Upper lobe of right lung (tissue), 1 donor: ENCODE data around the gene TDRD1. TPM values are rescaled to one million over a fixed set of nuclear protein-coding genes. Genes with fewer than 3 reads are reported as not detected.

Experiments used
- ATAC-seq: fragments of 200-7000 bp; cut with Tn5 transposase; one replicate; pipeline ENCODE4 v1.9.1; 2020; ENCODE audit warnings: mild to moderate bottlenecking, moderate library complexity
- DNase-seq: peaks from one replicate; pipeline ENCODE4 v3.0.0-alpha.2; 2020
- H3K27ac ChIP-seq: fragments of 200-600 bp; one replicate; pipeline ENCODE4 v1.8.0; 2022
- H3K27me3 ChIP-seq: fragments of 200-600 bp; one replicate; pipeline ENCODE4 v1.8.0; 2022; ENCODE audit warnings: mild to moderate bottlenecking
- H3K36me3 ChIP-seq: fragments of 200-600 bp; one replicate; pipeline ENCODE4 v1.8.0; 2022
- H3K4me1 ChIP-seq: fragments of 200-600 bp; one replicate; pipeline ENCODE4 v1.8.0; 2022
- H3K4me3 ChIP-seq: fragments of 200-600 bp; one replicate; pipeline ENCODE4 v1.8.0; 2022; ENCODE audit warnings: mild to moderate bottlenecking
- H3K9me3 ChIP-seq: fragments of 200-600 bp; one replicate; pipeline ENCODE4 v1.8.0; 2022
- intact Hi-C: fragments of 100-400 bp; cut with DNase I; formaldehyde crosslinking; loops from one replicate; pipeline ENCODE4 v1.11.0; 2022
- total RNA-seq: library from RNA; stranded (reverse); fragmentation: NEBNext Ultra II Directional; extraction: Animal tissue kit (Norgen Biotek cat#: 25700); gene quantifications from one replicate; pipeline ENCODE4 v1.2.1, GENCODE V29; 2021
- TF ChIP-seq, protein P1 (sequence below): fragments of 200-600 bp; IDR thresholded peaks from one replicate; pipeline ENCODE4 v1.8.0; 2022; ENCODE audit warnings: antibody characterized with exemption
- donor health status: DM: no; HTN: yes; CAD: no; lungs with severe emphysema.

The TDRD1 gene
- total RNA-seq, 1 donor from 2014 or later: 0.14 TPM

DNA sequence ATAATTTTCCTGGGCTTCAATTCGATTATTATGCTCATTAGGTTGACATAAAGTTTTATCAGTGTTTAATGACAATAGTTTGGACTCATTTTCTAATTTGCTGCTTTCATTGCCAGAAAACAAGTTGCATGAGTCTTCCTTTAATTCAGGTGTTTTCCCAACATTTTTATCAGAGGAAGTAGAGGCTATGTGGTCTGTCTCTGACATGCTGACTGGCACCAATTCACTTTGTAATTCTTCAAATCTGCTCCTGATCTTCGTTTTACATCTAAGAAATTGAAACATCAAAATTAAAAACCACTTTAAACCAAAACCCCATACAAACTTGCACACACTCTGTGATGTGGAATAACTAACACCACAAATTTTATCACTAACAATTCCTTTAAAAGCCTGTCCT is 16.1 kb upstream of the TDRD1 start:
- Histone ChIP-seq H3K27ac (peak overlapping the region; percentile 18), H3K9me3 (no peaks in the 10 kb centered on the region), H3K4me3 (no peak overlapping the region), H3K27me3 (no peaks in the 10 kb centered on the region), H3K36me3 (peaks cover 16% of the 10 kb centered on the region), H3K4me1 (peaks cover 15% of the 10 kb centered on the region)
- DNase-seq: no peak
- no peak for ATAC-seq
- intact Hi-C loops: no loop called here
- TF ChIP-seq, protein P1, sequence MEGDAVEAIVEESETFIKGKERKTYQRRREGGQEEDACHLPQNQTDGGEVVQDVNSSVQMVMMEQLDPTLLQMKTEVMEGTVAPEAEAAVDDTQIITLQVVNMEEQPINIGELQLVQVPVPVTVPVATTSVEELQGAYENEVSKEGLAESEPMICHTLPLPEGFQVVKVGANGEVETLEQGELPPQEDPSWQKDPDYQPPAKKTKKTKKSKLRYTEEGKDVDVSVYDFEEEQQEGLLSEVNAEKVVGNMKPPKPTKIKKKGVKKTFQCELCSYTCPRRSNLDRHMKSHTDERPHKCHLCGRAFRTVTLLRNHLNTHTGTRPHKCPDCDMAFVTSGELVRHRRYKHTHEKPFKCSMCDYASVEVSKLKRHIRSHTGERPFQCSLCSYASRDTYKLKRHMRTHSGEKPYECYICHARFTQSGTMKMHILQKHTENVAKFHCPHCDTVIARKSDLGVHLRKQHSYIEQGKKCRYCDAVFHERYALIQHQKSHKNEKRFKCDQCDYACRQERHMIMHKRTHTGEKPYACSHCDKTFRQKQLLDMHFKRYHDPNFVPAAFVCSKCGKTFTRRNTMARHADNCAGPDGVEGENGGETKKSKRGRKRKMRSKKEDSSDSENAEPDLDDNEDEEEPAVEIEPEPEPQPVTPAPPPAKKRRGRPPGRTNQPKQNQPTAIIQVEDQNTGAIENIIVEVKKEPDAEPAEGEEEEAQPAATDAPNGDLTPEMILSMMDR: no peak

DNA sequence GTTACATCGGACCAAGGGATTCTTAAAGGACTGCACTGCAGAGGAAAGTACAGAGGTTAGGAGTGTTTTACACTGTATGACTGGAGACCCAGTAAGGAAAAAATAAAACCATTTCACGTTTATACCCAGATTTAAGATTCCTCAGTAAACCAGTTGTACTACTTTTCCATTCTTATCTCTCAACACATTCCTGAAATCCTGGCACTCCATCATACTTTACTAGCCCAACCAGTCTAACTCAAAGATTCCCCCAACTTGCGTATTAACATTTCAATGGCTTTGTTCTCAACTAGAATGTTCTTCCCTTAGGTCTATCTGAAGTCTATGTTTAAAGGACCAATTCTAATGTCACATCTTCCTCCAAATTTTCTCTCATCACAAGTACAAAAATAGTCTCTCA is 13.1 kb upstream of the TDRD1 start:
- peak overlapping the region; percentile 31 for H3K27ac ChIP-seq
- DNase-seq: no peak
- no peak overlapping the region for H3K4me3 ChIP-seq
- peak; percentile 70 for ATAC-seq
- TF ChIP-seq, protein P1: no peak
- H3K4me1 ChIP-seq: peaks cover 9% of the 10 kb centered on the region
- peaks cover 18% of the 10 kb centered on the region for H3K36me3 ChIP-seq
- intact Hi-C loops: no loop called here
- peaks cover 5% of the 10 kb centered on the region for H3K9me3 ChIP-seq
- no peaks in the 10 kb centered on the region for H3K27me3 ChIP-seq

DNA sequence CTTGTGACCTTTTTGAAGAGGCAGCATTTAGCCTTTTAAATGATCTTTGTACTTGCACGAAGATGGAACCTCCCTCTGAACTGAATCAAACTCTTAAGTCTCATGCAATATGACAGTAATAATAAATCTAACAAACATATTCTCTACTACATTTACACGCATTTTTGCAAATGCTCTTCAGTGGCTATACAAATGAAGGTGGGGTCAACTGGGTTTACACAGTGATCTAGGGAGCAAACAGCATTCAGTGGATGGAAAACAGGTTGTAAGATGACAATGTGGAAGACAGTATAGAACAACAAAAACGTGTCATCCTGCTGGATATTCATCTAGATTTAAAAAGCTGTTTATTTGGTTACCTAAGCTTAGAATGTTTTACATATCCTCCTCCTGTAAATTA is 12.7 kb upstream of the TDRD1 start:
- H3K27ac ChIP-seq: no peak overlapping the region
- peaks cover 6% of the 10 kb centered on the region for H3K4me1 ChIP-seq
- H3K9me3 ChIP-seq: peaks cover 5% of the 10 kb centered on the region
- H3K27me3 ChIP-seq: no peaks in the 10 kb centered on the region
- peaks cover 14% of the 10 kb centered on the region for H3K36me3 ChIP-seq
- DNase-seq: no peak
- intact Hi-C loops: no loop called here
- H3K4me3 ChIP-seq: no peak overlapping the region
- TF ChIP-seq, protein P1: no peak
- ATAC-seq: no peak

DNA sequence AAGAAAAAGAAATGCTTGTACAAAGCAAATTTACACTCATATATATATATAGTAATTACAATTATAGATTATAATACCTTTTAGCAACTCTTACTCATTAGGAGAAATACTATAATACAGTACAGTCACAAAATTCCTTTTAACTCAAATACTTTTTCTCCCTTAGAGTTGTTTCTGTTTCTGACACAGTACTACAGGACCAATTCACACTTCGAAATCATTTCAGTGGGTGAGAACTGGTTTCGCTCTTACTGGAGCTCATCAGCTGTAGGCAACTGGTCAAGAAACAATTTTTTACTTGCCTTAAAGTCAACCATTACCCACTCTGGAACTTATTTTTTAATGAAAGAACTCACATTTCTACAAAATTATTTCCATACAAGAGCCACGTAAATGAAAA is 11.2 kb upstream of the TDRD1 start:
- DNase-seq (no peak), ATAC-seq (no peak)
- Histone ChIP-seq H3K36me3 (peaks cover 5% of the 10 kb centered on the region), H3K9me3 (peaks cover 5% of the 10 kb centered on the region), H3K27ac (no peak overlapping the region), H3K27me3 (no peaks in the 10 kb centered on the region), H3K4me3 (no peak overlapping the region), H3K4me1 (peaks cover 13% of the 10 kb centered on the region)
- TF ChIP-seq, protein P1: no peak
- intact Hi-C loops: no loop called here

DNA sequence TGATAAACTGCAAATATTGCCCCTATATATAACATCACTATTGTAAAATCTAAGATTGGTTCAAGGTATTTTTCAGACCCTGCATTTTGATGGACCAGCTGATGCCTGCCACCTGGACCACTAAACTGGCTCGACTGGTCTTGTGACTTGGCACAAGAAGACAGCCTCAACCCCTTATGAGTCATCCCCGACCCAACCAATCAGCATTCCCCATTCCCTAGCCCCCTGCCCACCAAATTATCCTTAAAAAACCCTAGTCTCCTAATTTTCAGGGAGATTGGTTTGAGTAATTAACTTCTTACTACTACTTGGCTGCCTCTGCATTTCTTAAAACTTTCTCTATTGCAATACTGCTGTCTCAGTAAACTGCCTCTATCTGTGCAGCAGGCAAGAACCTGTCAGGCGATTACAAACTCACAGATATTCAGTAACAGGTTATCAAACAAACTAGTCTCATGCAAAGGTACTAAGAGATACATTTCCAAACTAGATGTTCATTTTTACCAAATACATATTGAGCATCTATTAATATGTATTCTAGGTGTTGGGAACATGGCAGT is 10.6 kb upstream of the TDRD1 start:
- DNase-seq (no peak), ATAC-seq (no peak)
- peaks cover 5% of the 10 kb centered on the region for H3K36me3 ChIP-seq
- H3K4me1 ChIP-seq: peaks cover 10% of the 10 kb centered on the region
- TF ChIP-seq, protein P1: no peak
- H3K9me3 ChIP-seq: peaks cover 5% of the 10 kb centered on the region
- no peaks in the 10 kb centered on the region for H3K27me3 ChIP-seq
- intact Hi-C loops: no loop called here
- H3K27ac ChIP-seq: no peak overlapping the region
- no peak overlapping the region for H3K4me3 ChIP-seq

DNA sequence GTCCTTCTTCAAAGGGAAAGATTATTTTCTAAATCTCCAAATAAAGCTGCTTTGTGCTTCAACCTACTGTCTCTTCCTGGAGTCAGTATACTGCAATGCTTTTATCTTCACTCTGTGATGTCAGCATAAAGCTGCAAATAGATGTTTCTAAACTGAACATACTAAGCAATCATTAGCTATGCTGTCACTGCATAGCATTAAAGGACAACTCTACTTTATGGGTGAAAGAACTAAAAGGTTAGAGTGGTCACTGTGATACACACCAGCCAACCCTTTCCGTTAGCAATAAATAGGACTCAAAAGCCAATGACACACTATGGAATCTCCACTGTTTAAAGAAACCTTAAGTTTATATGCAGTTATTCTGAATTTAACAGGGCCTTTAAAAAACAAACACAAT is 6.9 kb upstream of the TDRD1 start:
- peaks cover 10% of the 10 kb centered on the region for H3K4me1 ChIP-seq
- TF ChIP-seq, protein P1: no peak
- peaks cover 5% of the 10 kb centered on the region for H3K36me3 ChIP-seq
- DNase-seq (no peak), ATAC-seq (no peak)
- peak overlapping the region; percentile 84 for H3K4me3 ChIP-seq
- intact Hi-C loops: no loop called here
- no peaks in the 10 kb centered on the region for H3K27me3 ChIP-seq
- H3K27ac ChIP-seq: no peak overlapping the region
- peaks cover 5% of the 10 kb centered on the region for H3K9me3 ChIP-seq
